GM18868 (cell line): ENCODE results near the gene LDAH.
A peak's percentile ranks its signal among the peaks of the same experiment; 100 is the strongest.

Experiments
- ATAC-seq: cut with Tn5 transposase; IDR thresholded peaks from one replicate; pipeline ENCODE4 v1.9.1; 2021; ENCODE audit warnings: mild to moderate bottlenecking, moderate library complexity; ENCODE audit not compliant: unreplicated experiment

The LDAH gene

GRCh38 chr2:20641123-20641985 lies 181.5 kb downstream of the LDAH start:
- ATAC-seq = no peak

DNA sequence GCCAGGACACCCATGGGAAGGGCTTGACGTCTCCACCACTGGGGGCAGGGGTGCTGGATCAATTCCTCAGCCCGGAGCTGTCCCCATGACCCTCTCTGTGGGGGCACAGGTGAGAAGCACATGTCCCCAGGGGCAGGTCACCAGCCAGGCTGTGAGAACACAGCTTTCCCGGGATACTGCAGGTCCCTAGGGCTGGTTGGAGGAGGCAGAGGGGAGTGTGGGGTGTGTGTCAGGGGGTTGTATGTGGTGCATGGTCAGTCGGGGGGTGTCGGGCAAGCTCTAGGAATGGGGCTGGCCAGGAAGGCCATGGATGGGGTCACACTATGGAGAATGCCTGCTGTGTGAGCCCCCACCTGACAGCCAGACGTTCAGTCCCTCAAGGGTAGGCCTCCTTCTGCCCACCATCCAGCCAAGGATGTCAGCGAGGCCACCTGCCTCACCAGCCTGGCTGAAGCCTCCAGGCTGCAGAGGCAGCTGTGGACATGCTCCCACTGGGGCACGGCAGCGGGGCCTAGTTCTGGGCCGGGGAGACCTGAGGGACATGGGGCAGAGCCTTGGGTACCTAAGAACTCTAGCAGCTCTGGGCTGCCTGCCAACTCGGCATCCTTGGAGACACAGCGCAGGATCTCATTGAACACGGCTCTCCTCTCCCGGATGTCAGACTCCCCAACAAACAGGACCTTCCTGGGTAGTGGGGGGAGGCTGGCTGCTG lies 182.3 kb downstream of the LDAH start:
- no peak for ATAC-seq

- no peak for ATAC-seq
These were observed 184.1 kb downstream of the LDAH start for GRCh38 chr2:20638646-20639430.

- ATAC-seq = no peak
These were observed 184.9 kb downstream of the LDAH start for GRCh38 chr2:20638014-20638413.

- ATAC-seq = no peak
These were observed 185.8 kb downstream of the LDAH start for GRCh38 chr2:20637147-20637546.

DNA sequence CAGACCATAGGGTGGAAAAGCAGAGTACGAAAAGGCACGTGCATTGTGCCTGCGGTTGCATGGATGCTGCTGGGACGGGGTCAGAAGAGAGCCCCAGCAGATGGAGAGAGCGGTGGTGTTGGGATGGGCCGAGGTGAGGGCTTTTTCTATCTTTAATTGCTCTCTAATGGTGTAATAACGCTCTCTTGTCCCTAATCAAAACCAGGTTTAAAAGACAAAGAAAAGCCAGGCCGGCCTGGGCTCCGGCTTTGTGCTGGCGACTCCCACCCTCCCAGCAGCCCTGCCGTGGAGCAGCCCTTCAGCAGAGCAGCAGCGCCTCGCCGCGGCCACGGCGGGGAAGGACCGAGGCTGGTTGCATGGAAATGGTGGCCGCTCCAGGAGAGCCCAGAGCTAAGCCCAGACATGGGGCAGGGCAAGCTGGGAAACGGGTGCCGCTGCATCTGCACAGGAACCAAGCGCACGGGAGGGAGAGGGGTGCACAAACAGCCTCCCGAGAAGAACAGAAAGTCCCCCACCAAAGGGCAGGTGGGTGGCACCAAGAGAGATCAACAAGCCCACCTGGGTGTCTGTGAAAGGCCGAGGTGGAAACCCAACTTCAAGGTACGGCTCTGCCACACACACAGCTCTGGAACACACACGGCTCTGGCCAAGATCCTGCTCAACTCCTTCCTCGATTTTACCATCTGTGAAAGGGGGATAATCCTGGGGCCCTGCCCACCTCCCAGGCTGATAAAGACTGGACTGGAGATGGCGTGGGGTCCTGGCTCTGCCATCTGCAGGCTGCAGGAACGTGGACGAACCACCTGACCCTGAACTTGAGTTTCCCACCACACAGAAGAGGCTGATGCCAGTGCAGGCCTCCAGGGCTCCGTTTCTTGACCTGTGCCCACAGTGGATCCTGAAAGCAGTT lies 187.0 kb downstream of the LDAH start:
- peak; percentile 63 for ATAC-seq

- ATAC-seq = no peak
These were observed 187.8 kb downstream of the LDAH start for GRCh38 chr2:20635113-20635510.

DNA sequence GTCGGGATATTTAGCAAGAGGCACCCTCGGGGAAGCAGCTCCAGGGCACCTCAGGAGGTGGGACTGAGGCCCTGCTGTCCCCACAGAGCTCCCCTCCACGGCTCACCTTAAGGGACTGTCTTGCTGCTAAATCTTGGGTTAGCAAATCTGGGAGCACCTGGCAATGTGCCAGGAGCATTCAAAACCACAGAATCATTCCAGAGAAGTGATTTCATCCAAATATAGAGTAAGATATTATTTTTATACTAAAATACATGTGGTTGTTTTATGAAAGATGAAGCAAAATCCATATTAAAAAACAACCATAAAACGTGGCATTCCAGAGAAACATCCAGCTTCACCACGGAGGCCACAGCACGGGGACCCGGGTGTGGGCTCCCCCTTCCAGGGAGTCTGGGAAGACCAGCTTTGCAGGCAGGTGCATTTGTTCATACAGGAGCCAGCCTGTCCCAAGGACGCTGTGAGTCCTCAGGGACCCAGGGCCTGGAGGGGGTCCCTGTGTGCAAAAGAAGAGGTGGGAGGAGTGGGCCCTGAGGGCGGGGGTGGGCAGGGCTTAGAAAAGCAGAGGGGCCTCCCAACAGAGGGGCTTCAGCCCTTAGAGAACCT lies 188.3 kb downstream of the LDAH start:
- no peak for ATAC-seq
